GM19193 (cell line): Measurements from ENCODE around the gene SLC51B.

Experiments used
- POLR2A ChIP-seq: IDR thresholded peaks from 4 replicates; pipeline ENCODE4 v1.6.1; 2011; ENCODE audit not compliant: insufficient read depth, insufficient read length; ENCODE audit errors: extremely low read depth

SLC51B gene

DNA sequence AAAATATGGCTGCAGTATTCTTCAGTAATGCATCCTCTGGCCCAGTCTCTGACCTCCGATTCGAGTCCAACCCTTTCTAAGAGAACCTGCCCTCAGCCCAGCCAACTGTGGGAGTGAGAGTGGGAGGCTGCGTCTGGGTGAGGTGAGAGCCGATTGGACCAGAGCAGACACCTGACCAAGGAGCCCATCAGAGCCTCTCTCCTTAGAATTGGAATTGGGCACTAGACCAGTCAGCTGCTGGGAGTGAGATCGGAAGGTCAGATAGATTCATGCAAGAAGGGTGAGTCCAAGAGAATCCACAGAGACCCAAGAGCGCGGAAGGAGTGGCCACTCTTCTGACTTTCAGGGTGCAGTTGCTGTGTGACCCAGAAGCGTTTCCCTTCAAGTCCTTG is 12.4 kb downstream of the SLC51B start:
- no peak for TF ChIP-seq POLR2A

DNA sequence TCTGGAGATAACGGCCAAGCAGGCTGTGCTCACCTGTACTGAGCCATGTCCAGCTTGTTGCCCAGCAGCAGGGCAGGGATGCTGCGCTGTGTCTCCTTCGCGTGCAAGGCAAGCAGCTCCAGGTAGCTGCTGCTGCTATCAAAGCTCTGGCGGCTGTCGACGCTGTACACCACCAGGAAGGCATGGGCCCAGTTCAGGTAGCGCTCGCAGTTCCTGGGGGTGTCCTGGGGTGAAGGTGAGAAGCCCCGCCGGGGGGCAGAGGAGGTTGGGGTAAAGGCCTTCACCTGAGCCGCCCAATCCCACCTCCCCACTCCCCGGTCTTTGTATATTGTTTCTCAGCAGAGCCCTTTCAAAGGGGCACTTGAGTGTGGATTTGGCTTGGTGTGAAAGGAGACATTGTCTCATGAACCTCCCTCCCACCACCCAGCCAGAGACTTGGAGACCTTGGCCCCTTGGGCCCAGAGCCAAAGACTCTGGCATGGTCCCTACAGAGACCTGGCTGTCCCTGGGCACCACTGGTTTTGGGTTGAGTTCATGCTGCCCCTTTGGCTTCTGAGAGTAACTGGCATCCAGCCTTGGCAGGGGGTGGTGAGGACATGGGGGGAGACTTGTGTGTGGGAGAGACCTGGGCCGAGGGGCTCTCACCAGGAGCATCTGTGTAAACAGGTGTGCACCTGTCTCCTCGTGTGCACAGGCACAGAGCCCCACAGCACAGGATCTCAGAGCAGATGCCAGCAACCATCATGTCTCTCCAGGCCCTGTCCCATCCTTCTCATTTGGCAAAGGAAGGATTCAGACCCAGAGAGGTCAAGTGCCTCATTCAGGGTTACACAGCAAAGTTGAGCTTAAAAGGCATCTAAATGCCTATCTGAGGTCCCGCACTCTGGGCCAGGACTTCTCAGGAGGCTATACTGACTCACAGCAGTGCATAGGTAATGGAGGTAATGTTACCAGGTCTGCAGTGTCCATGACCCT is 13.5 kb downstream of the SLC51B start:
- no peak for TF ChIP-seq POLR2A

DNA sequence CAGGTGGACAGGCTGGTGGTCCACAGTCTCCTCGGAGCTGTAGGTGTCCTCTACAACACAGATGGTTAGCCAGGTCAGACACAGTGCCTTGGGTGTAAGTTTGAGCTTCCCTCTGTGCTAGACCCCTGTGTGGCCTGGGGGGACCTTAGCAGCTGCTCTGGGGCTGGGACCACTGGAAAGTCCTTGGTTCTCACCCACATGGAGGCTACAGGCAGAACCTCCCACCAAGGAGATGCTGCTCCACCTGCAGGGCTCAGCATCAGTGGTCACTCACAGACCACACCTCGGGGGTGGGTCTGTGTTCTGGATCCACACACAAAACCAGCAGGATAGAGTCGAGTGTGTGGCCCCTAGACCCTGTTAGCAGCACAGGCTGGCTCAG is 14.2 kb downstream of the SLC51B start:
- TF ChIP-seq POLR2A, result no peak

DNA sequence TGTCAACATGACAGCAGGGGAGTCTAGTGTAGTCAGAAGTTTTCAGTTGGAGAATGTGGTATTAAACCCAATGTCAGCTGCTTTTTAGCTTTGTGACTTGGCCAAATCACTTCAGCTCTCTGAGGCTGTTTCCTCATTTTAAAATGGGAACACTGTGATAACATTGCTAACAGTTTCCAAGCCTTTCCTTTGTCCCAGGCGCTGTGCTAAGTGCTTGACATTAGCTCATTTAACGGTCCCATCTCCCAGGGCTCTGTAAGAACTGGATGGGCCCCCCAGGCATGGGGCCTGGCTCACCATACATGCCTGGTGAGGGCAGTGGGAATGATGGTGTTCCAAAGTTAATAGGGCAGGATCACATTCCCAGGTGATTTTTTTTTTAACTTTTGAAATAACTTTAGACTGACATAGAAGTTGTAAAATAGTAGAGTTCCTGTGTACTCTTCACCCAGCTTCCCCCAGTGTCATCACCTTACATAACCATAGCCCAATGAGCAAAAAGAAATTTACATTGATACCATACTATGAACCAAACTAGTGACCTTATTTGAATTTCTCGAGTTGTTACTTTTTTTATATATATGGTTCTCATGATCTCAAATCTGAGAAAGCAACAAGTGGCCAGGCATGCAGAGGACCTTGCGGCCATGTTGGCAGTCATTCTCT is 14.9 kb downstream of the SLC51B start:
- TF ChIP-seq POLR2A, result no peak

DNA sequence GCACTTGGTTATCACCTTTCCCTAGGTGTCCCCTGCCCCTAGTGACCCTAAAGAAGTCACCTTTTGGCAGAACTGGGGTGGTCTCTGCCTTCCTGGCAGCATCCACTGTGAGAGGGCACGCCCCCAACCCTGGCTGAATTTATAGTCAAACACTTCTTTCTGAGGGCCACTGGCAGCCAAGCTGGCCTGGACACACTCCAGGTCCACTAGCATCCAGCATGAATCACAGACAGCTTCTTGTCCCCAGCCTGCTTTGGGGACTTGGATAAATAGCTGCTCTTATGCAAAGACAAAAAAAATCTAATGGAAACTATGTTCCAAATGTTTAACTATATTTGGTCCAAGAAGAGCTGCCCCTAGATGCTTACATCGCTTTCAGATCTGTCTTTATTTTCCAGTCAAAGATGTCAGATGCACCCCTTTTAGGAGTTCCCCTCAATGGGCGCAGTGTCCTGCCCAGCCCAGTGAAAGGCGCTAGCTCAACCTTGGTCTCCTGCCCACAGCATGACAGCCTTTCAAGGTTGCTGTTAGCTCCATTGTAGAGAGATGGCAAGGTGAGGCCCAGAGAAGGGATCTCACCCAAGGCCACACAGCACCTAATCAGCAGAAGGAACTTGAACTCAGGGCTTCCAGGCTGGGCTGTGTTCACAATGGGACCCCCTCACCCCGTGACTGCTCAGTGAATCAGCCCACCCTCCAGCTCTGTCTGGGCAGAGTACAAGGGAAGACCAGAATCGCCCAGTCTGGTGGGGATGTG is 15.6 kb downstream of the SLC51B start:
- TF ChIP-seq POLR2A, result no peak

DNA sequence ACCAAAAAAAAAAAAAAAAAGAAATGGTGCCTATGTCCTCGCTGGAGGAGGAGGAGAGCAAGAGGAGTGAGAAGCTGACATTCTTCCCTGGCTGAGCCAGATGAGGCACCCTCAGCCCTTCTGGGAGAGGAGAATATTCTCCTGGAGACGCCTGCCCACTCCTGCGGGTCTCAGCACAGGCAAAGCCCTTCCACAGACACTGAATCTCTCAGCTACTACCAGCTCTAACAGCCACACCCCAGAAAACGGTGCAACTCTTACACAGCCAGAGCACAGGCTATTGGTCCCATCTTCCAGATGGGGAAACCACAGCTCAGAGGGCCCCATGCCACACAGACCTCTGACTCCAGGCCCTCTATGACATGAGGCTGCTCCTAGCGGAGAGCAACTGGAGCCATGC is 16.9 kb downstream of the SLC51B start:
- no peak for TF ChIP-seq POLR2A

DNA sequence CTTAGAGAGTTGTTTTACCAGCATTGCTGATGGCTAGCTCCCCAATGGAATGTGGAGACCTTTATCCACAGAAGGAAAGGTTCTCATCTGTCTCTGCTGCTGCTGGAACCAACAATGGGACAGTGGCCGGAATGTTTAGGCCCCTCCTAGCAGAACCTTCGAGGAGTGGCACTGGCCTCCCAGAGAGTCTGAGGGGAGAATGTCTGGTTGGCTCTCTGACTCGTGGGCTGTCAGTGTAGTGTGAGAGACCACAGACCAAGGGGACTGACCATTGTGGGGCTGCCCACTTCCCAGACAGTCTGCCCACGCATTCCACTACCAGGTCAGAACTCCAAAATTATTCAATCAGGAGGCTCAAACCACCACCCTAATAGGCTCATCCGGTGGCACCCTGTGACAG is 17.5 kb downstream of the SLC51B start:
- TF ChIP-seq POLR2A, result no peak

DNA sequence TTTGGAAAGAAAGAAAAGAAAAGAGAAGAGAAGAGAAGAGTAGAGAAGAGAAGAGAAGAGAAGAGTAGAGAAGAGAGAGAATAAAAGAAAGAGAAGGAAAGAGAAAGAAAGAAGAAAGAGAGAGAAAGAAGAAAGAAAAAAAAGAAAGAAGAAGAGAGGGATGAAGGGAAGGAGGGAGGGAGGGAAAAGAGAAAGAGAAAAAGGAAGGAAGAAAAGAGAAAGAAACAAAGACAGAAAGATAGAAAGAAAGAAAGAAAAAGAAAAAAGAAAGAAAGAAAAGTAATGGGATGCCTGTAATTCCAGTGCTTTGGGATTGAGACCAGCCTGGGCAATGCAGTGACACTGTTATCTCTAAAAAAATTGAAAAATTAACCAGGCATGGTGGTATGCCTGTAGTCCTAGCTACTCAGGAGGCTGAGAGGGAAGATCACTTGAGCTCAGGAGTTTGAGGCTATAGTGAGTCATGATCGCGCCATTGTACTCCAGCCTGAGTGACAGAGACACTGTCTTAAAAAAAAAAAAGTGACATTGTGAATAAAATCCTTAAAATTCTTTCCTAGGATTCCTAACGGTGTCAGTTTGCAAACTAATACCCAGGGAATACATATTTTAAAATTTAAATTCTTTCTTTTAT is 20.9 kb downstream of the SLC51B start:
- no peak for TF ChIP-seq POLR2A

DNA sequence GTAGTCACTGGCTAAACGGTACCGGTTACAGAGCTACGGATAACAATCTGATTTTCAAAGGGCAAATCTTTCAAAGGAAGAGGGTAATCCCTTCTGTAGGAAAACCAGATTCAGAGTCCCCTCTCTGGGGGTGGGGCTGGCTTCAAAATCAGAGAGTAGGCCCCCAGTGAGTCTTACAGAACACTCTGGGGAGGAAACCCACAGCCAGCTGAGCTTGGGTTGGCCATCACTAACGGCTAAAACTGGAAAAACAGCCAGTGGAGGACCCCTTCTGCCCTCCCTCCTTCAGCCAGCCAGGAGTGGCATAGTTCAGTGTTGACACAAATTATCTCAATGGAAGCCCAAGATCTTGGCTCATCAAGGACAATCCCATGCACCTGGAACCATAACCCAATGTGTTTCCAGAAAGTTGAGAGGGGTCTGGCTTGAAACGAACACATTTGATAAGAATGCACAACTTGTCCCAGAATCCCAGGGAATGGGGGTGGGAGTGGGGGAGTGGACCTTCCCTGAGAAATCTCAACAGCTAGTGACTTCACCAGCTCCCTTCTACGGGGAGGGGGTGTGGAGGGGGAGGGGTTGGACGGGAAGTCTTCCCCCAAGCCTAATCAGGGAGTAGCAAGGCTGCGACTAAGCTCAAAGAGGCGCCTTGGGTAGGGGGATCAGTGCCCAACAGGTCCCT is 21.6 kb downstream of the SLC51B start:
- TF ChIP-seq POLR2A, result no peak

DNA sequence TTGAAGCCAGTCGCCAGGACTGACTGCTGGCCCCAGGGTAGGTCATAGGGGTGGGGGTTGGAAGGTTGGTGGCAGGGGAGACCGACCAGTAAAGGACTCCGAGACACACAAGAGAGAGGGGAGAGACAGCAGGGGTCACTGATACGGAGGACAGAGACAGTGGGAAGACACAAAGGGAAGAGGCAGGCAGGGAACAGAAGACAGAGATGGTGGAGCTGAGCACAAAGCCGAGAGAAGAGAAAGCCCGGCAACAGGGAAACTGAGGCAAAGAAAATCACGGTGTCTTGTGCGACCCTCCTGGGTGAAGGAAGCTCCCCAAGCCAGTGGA is 22.1 kb downstream of the SLC51B start:
- TF ChIP-seq POLR2A, result no peak

DNA sequence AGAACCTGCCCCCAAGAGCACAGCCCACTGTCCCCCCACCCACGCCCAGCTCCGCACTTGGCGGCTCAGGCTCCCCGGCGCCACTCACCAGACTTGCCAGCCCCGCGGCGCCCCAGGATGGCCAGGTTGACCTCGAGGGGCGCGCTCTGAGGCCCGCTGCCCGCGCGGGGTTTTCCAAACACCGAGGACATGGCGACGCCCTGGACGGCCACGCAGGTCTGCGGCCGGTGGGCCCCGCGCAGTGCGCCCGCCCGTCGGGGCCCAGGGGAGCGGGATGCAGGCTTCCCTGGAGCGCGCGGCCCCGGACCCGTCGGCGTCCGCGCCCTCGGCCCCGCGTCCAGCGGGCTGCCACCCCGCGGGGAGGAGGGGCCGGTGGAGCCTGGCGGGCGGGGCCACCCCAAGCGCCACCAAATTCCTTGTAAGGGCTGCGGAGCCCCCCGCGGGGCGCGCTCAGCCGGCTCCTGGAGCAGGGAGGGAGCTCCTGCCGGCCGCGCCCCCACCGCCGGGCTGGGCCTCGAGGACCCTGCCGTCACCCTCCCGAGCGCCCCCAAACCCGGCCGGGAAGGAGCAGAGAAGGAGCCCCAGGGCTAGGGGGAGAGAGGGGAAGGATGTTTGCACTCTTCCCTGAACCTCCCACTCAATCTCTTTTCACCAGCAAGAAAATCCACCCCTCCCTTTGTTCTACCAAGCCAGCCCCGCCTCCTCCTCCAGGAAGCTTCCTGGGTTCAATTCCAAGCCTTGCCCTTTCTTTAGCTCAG is 22.6 kb downstream of the SLC51B start, which contains the start of gene RASL12:
TSS of gene RASL12 (minus strand) at position 347 of the 758 bp plus-strand sequence. CDS start at position 191, 156 bp downstream.
- TF ChIP-seq POLR2A, result no peak

DNA sequence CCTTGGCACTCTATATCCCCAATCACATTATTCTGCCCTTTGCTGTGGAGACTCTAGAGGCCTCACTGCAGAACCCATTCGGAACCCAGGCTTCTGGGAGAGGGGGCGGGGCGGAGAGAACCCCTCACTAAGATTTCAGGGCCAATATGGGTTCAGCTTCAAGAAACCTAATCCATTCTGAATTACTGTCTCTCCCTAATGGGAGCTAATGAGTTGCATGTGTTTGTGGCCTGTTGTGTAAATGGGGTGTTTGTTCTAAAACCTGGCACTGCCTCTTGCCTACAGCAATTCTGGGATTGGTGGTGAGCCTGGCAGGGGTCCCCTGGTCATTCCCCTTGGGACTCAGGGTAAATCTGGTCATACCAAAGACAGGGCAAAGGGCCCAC is 23.2 kb downstream of the SLC51B start:
- TF ChIP-seq POLR2A, result no peak

DNA sequence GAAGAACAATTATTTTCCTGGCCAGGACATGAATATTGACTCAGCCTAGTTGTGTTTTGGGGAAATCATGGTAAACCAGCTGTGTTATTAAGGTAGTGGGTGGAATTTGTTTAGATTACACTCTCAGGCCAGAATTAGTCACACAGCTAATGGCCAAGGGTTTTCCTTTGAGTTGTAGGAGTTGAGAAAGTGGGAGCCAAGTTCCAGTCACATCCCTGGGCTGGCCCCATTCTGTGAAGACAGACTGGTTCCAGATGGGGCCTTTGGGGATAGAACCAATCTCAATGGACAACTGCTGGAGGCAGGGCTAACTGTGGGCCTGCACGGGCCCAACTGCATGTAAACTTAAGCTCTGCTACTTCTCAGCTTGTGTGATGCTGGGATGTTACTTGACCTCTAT is 24.0 kb downstream of the SLC51B start:
- no peak for TF ChIP-seq POLR2A

DNA sequence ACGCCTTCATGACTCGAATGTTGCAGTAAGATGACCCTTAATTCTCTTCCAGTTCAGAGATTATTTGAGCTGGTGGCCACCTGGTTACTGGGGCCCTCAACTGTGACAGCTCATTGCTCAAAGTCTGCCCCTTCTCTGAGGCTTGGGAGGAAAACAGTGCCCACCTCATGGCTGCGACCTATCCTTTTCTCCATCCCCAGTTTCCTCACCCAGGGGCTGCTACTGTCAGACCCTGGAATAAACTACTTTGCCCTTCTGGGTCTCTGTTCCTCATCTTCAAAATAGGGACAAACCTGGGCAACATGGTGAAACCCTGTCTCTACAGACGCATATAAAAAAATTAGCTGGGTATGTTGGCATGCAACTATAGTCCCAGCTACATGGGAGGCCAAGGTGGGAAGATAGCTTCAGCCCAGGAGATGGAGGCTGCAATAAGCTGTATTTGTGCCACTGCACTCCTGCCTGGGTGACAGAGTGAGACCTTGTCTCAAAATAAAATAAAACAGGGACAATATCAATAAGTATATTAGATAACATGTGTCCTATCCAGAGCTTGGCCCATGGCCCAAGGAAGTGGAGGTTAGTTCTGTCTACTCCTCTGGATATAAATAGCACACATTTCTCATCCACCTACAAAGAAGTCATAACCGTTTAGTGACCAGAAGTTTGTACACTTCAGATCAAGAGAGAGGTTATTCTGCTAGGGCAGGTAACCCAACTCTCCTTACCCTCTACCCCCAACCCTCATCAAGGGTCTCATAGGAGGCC is 24.8 kb downstream of the SLC51B start:
- no peak for TF ChIP-seq POLR2A

DNA sequence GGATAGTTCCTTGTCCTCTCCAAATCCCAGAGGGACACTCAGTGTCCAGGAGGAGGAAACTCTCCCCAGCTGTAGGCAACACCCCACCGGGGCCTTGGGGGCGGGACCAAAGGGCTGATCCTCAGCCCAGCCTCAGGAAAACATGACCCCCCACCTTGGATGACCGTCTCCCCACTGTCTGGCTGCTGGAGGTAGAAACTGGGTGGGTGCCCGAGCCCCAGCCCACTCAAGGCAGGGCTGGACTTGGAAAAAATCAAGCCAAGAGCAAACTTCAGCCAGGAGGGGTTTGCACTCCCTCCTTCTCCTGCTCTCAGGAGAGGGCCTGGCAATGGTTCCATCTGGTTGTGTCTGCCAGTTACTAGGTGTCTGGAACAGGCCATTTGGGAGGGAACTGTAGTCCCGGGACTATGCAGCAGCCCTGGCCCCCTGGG is 26.2 kb downstream of the SLC51B start:
- no peak for TF ChIP-seq POLR2A
